GM18868 (cell line): ENCODE measurements around the gene CWC27.

Experiments
- ATAC-seq: cut with Tn5 transposase; IDR thresholded peaks from one replicate; pipeline ENCODE4 v1.9.1; 2021; ENCODE audit warnings: mild to moderate bottlenecking, moderate library complexity; ENCODE audit not compliant: unreplicated experiment

The CWC27 gene

DNA sequence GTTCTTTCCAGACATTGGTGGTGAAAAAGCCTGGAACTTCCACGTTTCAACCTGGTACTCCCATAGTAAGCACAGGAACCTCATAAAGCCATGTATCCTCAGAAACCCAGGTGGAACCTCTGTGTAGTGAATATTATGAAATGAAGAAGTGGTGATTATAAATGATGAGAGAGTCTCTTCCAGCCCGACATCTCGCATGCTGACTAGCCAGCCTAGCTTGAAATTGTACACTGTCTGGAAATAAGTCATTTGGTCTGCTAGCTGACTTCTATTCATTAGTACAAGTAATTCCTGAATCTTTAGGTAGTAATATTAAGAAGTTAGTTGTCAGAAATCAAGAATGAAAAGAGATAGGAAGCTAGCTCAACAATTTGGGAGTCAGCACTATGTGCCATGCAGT, 203.3 kb downstream of the CWC27 start:
- no peak for ATAC-seq

DNA sequence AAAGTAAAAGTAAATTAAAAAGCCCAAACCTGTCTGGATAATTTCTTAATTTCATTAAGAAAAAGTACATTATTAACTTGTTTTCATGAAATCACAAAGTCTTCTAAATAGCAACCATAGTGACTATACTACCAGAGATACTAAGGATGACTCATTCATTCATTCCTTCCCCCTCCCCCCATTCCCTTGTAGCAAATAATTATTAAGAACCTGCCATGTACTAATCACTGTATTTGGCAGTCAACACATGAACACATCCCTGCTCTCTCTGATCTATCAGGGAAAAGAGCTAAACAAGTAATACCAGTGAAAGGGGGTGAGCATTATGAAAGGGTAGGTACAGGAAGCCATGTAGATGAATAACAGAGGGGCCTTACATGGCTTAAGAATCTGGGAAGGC, 203.9 kb downstream of the CWC27 start:
- ATAC-seq = no peak

DNA sequence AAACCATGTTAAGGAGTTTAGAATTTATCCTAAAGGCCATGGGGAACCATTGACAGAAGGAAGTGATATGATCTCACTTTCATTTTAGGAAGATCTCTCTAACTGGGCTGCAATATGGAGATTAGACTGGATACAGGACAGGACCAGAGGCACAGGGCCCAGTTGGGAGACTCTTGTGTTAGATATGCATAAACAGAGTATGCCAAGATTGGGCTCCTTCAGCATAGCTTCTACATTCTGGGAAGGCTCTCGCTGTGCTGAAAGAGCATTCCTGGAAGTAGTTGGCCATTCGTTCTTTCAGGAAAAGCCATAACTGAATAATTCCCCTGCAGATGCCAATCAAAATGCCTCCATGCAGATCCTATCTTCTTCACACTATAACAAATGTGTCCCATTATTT, 204.5 kb downstream of the CWC27 start:
- no peak for ATAC-seq

DNA sequence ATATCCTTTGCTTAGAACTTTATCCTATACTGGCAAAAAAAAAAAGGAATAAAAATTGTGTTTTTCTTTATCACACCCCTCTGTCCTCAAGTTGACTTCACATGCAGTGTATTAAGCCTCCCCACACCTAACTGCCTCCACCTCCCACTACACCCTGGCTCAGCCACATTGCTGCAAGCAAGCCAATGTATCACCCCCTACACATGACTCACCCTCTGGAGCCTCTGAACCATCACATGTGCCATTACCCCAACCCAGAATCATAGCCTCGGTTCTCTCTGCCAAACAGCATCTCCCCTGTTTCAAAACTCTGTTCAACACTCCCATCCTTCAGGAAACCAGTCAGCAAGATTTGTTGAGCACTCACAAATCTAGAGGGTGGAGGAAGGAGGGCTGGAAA, 209.0 kb downstream of the CWC27 start:
- no peak for ATAC-seq

DNA sequence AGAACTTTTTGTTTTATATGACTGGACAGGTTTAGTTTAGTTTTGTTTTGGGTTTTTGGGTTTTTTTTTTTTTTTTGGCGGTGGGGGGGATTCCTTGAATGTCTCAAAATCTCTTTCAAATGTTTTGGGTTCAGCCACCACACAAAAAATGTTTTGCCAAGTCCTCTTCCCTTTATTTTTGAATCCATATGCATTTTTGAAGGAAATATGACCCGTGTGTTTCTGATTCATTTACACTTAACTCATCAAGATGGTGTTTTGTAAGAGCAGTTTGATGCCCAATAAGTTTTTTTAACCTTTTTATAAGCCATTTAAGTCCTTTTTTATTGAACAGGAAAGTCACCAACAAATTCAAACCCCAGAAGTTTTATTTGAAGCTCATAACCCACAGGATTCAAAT, 209.8 kb downstream of the CWC27 start:
- no peak for ATAC-seq

DNA sequence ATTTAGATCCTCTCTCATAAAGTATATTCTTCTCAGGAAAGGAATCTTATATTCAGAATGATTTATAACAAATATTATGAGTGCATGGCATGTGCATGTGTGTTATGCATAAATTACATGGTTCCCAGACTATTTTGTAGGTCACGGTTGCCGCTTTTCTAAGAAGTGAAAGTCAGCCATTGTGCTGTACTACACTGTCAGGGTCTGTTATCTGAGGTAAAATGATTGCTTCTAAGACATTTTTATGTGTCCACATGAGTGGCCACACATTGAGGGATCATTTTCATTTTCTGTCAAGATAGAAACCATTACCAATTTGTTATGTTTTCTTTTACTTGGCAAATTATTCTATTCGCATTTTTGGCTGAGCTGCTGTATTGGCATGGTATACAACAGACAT, 210.8 kb downstream of the CWC27 start:
- peak; percentile 88 for ATAC-seq

DNA sequence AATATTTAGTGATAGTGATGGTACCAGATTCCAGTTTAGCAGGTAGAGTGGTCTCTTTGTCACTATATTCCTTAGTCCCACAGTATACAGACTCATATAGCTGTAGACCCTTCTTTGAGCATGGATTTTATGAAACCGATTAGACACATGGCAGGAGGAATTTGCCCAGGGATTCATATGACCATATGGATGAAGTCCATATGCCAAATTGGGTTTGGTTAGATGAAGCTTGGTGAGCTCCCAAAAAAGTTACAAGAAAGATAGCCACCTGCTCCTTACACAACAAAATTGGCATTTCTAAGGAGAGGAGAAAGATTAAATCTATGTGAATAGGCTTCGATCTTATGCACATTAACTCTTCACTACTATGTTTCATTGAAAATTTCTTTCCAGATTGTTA, 211.4 kb downstream of the CWC27 start:
- ATAC-seq = no peak

DNA sequence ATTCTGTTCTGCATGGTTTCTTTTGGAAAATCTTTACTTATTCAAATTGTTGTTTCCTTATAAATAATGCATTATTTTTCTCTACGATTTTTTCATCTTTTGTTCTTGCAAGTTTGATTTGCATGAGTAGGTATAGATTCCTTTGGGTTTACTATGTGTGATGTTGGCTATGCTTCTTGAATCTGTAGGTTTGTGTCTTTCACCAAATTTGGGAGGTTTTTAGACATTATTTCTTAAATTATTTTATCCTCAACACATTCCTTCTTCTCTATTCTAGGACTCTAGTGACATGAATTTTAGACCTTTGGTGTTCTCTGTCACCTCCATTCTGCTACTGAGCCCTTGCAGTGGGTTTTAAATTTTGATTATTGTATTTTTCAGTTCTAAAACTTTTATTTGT, 219.0 kb downstream of the CWC27 start:
- no peak for ATAC-seq

DNA sequence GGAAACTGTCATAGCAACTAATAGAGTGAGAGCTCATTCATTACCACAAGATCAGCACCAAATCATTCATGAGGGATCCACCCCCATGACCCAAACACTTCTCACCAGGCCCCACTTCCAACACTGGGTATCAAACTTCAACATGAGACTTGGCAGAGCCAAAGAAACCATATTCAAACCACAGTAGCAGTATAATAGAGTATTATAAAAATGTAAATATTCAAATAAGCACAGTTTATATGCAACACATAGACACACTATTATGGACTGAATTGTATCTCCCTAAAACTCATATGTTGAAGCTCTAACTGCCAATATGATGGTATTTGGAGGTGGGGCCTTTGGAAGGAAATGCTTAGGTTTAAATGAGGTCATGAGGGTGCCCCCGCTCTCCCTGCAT, 240.5 kb downstream of the CWC27 start:
- ATAC-seq = no peak

DNA sequence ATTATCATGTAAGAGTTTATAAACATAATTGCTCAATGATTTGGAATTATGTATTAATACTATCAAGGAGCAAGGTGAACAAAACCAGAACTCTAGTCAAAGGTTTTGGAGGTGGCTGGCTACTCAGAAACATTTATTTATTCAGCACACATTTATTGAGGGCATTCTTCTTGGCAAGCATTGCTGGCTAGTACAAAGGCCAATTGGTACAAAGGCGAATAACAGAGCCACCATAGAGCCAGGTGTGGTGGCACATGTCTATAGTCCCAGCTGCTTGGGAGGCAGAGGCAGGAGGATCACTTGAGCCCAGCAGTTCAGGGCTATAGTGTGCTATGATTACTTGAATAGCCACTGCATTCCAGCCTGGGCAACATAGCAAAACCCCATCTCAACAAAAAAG, 242.1 kb downstream of the CWC27 start:
- ATAC-seq = no peak

DNA sequence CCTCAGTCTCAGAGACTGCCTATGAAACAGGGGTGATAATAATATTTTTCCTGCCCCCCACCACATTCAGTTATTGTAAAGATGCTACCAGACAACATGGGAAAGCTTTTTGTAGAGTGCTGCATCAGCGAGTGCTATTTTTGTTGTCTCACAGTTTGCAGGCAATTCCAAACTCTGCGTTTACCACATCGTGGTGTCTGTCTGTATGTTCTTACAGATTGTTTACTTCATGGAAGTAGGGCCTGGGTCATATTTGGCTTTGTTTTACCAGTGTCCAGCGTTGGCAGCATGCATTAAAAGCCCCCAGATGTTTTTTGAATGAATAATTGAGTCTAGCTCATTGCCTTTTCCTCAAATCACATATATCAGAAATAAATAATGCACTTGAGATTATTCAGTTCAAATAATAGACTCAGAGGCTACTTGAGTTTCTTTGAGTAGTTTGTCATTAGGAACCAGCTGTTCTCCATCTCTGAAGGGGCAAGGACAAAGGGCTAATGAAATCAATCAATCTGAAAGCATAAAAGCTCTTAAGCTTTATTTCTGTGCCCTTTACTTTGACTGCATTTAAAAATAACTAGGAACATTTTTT, 243.7 kb downstream of the CWC27 start:
- ATAC-seq = no peak

DNA sequence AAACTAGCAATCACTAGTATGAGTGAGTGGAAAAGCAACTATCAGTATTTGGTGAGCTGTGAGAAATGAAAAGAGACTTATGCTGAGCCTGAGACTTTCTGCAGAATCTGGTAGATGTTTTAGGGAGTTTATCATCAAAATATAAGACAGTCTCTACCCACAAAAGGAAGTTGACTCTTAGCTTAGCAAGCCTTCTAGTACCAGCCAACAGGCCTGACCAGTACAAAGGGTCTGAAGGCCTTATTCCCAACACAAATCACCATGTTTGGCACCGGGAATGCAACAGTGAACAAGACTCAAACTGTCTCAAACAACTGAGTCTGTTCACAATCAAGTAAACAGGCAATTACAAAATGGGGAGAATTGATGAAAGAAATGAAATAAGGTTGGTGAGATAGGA, 244.4 kb downstream of the CWC27 start:
- no peak for ATAC-seq

DNA sequence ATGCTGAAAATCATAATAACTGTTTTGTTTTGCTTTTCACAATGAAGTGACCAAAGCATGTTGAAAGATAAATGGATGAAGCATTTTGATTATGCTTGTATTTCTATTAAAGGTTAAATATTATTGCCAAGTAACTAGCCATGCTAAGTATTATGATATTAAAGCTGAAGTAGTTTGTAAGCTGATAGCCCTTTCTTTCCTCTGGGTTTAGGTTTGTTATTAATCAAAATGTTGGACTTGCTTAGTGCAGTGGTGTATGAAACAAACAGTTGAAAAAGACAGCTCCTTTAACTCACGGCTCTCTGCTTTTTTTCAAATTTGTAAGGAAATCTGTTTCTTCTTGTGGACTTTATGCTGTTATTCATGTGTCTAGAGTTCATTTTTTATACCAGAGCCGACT, 246.0 kb downstream of the CWC27 start:
- ATAC-seq = no peak

DNA sequence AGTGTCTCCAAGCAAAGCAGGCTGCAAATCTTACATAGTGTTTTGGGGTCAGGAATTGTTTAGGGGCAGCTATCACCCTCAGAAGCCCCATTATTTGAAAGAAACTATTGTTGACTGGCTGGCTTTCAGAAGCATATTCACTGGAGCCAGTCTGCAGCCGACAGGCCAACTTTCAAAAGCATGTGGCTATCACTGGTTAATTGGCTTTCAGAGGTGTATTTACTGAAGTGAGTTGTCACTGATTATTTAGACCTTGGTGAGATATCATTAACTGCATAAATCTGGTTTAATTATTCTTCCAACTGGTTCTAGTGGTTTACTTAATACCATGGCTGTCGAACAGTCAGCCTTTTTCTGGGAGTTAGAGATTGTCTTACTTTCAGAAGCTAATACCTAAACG, 247.0 kb downstream of the CWC27 start:
- no peak for ATAC-seq

DNA sequence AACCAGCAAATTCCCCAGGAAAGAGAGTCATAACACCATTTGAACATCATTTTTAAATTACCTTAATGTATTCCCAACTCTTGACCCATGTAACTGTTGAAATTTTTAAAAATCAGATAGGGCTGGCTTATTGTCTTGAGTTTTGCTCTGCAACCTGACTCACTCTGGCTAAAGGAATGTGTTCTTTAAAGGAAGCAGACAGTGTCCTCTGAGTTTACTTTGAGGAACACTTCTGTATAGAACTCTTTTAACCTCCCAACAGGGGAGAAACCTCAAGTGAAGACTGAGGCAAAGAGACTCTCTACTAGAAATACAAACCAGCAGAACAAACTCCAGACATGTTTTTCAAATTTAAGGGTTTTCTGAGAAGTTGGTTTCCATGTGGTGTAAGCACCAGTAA, 248.9 kb downstream of the CWC27 start:
- no peak for ATAC-seq

DNA sequence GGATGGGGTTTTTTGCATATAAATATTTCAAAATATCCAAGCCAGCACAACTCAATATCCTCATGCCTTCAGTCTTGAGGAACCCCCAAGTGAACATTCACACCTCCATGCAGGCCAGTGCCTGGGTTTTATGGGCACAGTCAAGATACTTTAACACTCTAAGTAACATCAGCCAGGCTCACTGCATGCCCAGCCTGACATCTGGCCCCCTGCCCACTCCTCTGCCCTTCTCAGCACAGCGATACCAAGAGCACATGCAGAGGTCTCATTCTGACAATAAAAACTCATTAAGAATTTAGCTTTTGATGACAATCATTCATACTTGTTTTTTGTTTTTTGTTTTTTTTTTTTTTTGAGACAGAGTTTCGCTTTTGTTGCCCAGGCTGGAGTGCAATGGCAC, 250.0 kb downstream of the CWC27 start:
- ATAC-seq = no peak

DNA sequence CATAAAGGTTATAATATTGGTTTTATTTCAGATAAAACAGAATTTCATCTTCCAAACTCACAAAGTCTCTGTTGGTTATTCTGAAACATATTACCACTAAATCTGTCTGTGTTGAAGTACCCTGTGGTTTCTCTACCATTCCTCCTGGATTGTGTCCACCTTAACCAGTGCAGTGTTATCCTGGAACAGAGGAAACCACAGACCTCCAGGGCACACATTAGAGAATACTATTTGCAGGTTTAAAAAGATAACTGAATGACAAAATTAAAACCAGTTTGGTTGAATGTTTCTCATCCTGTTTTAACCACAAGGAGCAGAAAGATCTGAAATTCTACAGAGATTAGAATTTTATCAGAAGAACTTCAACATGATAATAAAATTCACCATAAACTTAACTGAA, 251.8 kb downstream of the CWC27 start:
- ATAC-seq = no peak

DNA sequence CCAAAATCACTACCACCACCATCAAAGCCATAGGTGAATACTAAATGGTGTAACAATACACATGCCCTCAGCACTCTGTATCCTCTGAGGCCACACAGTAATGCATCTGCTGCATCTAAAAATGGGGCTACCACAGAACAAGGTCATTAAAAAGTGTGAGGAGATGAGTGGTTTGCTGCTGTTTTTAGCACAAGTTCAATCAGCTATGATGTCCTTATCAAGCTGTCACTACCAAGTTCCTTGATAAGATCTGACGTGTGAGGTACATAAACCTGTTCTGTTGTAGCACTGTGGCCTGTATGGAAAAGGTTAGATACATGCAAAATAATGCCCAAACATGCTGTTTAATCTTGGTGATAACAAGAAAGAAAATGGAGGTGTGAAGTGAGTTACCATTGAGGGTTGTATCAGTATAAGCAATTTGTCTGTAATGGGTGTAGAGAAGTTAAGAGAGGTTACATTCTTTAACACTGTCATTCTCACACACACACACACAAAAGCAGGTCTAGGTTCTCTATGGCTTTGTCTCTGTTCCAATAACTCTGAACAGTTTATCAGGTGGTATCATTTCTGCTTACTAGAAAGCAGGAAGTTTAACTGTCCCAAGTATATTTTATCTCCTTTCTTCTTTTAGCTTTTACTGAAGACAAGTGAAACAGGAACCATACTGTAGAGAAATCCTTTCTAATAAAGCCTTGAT, 252.9 kb downstream of the CWC27 start:
- peak; percentile 69 for ATAC-seq

DNA sequence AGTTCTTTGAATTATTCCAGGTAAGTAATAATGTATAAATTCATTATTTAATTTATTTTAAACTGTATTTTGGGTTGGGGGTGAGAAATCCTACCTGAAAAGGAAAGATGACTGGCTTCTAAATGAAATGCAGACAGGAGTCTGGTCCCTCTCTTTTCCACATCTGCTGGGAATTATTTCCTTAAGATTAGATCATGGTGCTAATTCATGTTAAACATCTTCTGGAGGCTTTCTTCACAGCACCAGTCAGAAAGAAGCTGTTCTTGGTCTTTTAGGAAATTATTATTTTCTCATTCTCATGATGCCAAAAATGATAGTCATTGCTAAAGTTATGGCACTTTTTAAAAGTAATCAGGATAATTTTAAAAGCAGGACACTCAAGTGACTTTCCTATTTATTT, 254.2 kb downstream of the CWC27 start:
- ATAC-seq = no peak

DNA sequence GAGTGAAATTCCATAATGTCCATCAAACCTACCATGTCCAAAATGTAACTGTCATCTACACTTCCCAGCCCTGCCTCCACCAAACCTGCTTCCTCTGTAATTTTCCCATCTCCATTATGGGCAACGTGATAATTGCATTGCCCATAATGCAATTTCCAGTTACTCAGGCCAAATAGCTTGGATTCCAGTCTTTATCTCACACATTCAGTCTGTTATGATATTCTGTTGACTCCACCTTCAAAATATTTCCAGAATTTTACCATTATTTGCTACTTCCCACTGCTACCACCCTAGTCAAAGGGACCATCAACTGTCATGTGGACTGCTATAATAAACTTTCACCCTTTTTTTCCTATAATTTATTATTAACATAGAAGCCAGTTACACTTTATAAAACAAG, 256.0 kb downstream of the CWC27 start:
- ATAC-seq = no peak

DNA sequence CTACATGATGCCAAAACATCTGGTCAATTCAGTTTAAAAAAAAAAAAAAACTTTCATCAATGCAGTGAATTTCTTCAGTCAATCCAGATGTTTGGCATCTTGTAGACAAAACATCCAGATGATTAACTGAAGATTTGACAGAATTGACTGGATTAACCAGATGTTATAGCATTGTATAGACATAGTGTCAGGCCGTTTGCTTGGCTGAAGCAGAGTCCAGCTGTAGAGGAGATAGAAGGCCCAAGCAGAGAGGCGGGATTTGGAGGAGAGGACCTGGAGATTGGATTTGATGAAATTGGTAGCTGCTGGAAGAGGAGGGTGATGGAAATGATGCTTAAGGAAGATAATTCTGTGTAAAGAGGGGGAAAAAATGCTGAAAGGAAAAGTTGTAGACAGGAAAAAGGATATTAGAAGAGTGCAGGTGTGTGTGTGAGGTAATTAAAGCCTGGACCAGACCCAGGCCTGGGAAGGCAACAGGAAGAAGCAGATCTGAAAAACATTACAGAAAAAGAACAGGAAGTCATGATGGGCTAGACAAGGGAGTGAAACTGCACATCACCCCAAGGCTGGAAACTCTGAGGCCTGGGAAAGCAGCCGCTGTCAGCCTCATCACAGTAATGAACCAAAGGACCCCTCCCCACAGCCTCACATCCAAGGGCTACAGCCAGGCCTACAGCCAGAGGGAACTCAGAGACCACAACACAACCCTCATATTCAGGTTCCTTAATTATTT, 258.3 kb downstream of the CWC27 start:
- ATAC-seq = peak; percentile 71

DNA sequence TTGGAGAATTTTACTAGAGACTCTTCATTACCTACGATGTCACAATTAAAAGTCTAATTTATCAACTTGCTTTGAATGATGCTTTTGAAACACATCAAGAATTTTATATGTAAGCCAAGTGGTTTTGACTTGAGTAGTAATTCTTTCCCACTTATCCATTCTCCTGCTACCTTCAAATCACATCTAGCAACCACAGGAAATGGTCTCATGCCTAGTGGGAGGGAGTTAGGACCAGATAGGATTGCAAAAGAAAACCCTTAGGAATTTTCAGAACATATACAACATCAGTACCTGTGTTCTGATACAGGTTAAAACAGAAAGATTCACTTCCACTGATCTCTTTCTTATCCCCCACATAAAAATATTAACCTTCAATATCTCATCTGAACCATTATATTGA, 260.4 kb downstream of the CWC27 start:
- no peak for ATAC-seq
